Ishikawa (cell line): ENCODE data around the gene SPN.

Experiments
- CEBPB ChIP-seq: IDR thresholded peaks from 2 replicates; pipeline ENCODE4 v1.6.1; 2012
- CREB1 ChIP-seq: IDR thresholded peaks from 2 replicates; pipeline ENCODE4 v1.6.1; 2012; ENCODE audit warnings: low read depth
- EGR1 ChIP-seq: IDR thresholded peaks from 2 replicates; pipeline ENCODE4 v1.6.1; 2012
- EP300 ChIP-seq: IDR thresholded peaks from 2 replicates; pipeline ENCODE4 v1.6.1; 2012; ENCODE audit warnings: borderline replicate concordance
- FOXM1 ChIP-seq: IDR thresholded peaks from 2 replicates; pipeline ENCODE4 v1.6.1; 2012; ENCODE audit warnings: low read depth, borderline replicate concordance
- MAX ChIP-seq: IDR thresholded peaks from 2 replicates; pipeline ENCODE4 v1.6.1; 2012
- NFIC ChIP-seq: IDR thresholded peaks from 2 replicates; pipeline ENCODE4 v1.6.1; 2012
- RAD21 ChIP-seq: IDR thresholded peaks from 2 replicates; pipeline ENCODE4 v1.6.1; 2012; ENCODE audit warnings: low read depth
- REST ChIP-seq: IDR thresholded peaks from 2 replicates; pipeline ENCODE4 v1.6.1; 2012; ENCODE audit warnings: low read depth, mild to moderate bottlenecking
- TAF1 ChIP-seq: IDR thresholded peaks from 2 replicates; pipeline ENCODE4 v1.6.1; 2012; ENCODE audit warnings: low read depth, mild to moderate bottlenecking
- TCF12 ChIP-seq: IDR thresholded peaks from 2 replicates; pipeline ENCODE4 v1.6.1; 2012; ENCODE audit warnings: low read depth
- TEAD4 ChIP-seq: IDR thresholded peaks from 2 replicates; pipeline ENCODE4 v1.6.1; 2012
- YY1 ChIP-seq: IDR thresholded peaks from 2 replicates; pipeline ENCODE4 v1.6.1; 2012; ENCODE audit warnings: low read depth
- ZBTB7A ChIP-seq: IDR thresholded peaks from 2 replicates; pipeline ENCODE4 v1.6.1; 2012; ENCODE audit warnings: low read depth

DNA sequence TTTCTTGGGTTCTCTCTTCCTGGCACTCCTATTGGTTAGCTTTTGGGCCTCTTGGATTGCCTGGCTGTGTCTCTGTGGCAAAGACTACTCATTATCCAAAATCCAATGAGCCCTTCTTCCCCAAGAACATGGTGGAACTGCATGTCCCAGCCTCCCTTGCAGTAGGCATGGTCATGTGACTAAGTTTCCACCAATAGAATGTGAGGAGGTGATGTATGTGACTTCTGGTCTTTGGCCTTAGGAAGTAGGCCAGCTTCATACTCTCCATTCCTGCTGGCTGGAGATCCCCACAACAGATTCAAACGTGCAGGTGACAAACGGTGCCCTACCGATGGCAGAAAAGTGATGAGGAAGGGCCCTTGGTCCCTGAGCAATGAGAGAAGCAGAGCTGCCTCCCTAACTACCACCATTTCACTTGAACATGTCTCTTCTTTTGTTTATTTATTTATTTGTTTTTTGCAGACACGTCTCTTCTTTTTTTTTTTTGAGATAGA is 17.3 kb upstream of the SPN start:
- no peak for TF ChIP-seq TAF1
- TF ChIP-seq REST, result no peak
- no peak for TF ChIP-seq EGR1
- no peak for TF ChIP-seq RAD21
- TF ChIP-seq MAX, result no peak
- TF ChIP-seq TCF12, result no peak
- no peak for TF ChIP-seq YY1
- TF ChIP-seq FOXM1, result no peak
- TF ChIP-seq NFIC, result no peak
- TF ChIP-seq TEAD4, result no peak
- no peak for TF ChIP-seq CEBPB
- TF ChIP-seq CREB1, result no peak
- no peak for TF ChIP-seq EP300
- no peak for TF ChIP-seq ZBTB7A
